Measurements from ENCODE around the gene RNF215. TPM values are rescaled to one million over a fixed set of nuclear protein-coding genes. Genes with fewer than 3 reads are reported as not detected.

The RNF215 gene
- total and polyA plus RNA-seq, 2 of the 13 experiments (the other 11 are each of a cell fraction or from before 2014, with no cell fraction given), result 5.3 to 6.1 TPM

GRCh38 chr22:30404307-30404706, 17.1 kb upstream of the RNF215 start (continued):
- TF ChIP-seq BCLAF1 (IDR thresholded peaks at IDR 0.05) (no peak), FOSL1 (CRISPR knock-in tag; IDR thresholded peaks at IDR 0.05; ENCODE audit: borderline replicate concordance) (no peak), ZNF724P (CRISPR knock-in tag; IDR thresholded peaks at IDR 0.05; ENCODE audit: borderline replicate concordance) (no peak), KIAA2018 (CRISPR knock-in tag; IDR thresholded peaks at IDR 0.05; ENCODE audit: borderline replicate concordance) (no peak), TEAD3 (CRISPR knock-in tag; optimal IDR thresholded peaks at IDR 0.05; ENCODE audit: borderline replicate concordance) (peak; percentile 64), ZNF605 (CRISPR knock-in tag; IDR thresholded peaks at IDR 0.05) (no peak), TEF (CRISPR knock-in tag; IDR thresholded peaks at IDR 0.05) (no peak), ELF4 (CRISPR knock-in tag; IDR thresholded peaks at IDR 0.05; ENCODE audit: borderline replicate concordance) (no peak), ZFP41 (CRISPR knock-in tag; IDR thresholded peaks at IDR 0.05; ENCODE audit: borderline replicate concordance) (no peak), AHDC1 (CRISPR knock-in tag; IDR thresholded peaks at IDR 0.05; ENCODE audit: borderline replicate concordance) (no peak), ZNF225 (CRISPR knock-in tag; IDR thresholded peaks at IDR 0.05) (no peak), ZNF256 (CRISPR knock-in tag; conservative IDR thresholded peaks at IDR 0.05) (no peak), HDAC2 (CRISPR knock-in tag; IDR thresholded peaks at IDR 0.05) (peak; percentile 60; the same call in 1 of the 2 replicates)
